GM12892 (cell line): ENCODE measurements around the gene SVIL.

Source experiments
- POLR2A ChIP-seq: IDR thresholded peaks from 2 replicates; pipeline ENCODE4 v1.6.1; 2011; ENCODE audit warnings: low read depth, low read length, control low read depth
- POLR2AphosphoS5 ChIP-seq: IDR thresholded peaks from 2 replicates; pipeline ENCODE4 v1.6.1; 2011; ENCODE audit warnings: low read depth, low read length, control low read depth
- TAF1 ChIP-seq: IDR thresholded peaks from 2 replicates; pipeline ENCODE4 v1.6.1; 2011; ENCODE audit warnings: low read depth, mild to moderate bottlenecking, control low read depth, low read length, borderline replicate concordance

DNA sequence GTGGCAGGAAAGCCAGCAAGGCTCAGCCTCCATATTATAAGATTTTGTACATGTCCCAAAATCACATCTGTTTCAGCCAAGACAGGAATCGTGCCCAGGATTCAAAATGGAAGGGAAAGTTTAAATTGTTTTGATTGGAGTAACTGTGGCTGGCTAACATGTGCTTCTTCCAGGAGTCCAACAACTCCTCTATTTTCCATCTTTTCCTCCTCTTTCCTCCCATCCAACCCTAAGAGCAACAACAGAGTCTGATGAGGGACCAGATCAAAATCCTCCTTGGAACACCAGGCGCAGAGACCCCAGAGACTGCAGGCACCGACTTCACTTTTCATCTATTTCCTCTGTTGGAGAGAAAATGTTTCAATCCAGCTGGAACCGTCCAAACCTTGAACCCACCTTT, 36.0 kb upstream of the SVIL start:
- TF ChIP-seq POLR2AphosphoS5 (no peak), POLR2A (no peak), TAF1 (no peak)
